ENCODE results near the gene PHTF2.

DNA sequence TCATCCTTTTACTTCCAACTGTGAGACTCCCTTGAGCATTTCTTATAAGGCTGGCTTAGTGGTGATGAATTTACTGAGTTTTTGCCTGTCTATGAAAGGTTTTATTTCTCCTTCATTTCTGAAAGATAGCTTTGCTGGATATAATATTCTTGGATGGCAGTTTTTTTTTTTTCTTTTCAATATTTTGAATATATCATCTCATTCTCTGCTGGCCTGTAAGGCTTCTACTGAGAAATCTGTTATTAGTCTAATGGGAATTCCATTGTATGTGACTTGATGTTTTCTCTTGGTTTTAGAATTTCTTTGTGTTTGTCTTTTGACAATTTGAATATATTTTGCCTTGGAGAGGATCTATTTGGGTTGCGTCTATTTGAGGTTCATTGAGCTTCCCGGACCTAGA is 22.4 kb downstream of the PHTF2 start:
- TF ChIP-seq TAF1 (IDR thresholded peaks at IDR 0.05; ENCODE audit: borderline replicate concordance, insufficient read depth, low read length): no peak
- TF ChIP-seq, protein P1, sequence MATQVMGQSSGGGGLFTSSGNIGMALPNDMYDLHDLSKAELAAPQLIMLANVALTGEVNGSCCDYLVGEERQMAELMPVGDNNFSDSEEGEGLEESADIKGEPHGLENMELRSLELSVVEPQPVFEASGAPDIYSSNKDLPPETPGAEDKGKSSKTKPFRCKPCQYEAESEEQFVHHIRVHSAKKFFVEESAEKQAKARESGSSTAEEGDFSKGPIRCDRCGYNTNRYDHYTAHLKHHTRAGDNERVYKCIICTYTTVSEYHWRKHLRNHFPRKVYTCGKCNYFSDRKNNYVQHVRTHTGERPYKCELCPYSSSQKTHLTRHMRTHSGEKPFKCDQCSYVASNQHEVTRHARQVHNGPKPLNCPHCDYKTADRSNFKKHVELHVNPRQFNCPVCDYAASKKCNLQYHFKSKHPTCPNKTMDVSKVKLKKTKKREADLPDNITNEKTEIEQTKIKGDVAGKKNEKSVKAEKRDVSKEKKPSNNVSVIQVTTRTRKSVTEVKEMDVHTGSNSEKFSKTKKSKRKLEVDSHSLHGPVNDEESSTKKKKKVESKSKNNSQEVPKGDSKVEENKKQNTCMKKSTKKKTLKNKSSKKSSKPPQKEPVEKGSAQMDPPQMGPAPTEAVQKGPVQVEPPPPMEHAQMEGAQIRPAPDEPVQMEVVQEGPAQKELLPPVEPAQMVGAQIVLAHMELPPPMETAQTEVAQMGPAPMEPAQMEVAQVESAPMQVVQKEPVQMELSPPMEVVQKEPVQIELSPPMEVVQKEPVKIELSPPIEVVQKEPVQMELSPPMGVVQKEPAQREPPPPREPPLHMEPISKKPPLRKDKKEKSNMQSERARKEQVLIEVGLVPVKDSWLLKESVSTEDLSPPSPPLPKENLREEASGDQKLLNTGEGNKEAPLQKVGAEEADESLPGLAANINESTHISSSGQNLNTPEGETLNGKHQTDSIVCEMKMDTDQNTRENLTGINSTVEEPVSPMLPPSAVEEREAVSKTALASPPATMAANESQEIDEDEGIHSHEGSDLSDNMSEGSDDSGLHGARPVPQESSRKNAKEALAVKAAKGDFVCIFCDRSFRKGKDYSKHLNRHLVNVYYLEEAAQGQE (IDR thresholded peaks at IDR 0.05; ENCODE audit: insufficient read depth in 1 of 2, low read depth in 2 of 2, low read length in 2 of 2): no peak
- no peak for TF ChIP-seq POLR2AphosphoS5 (IDR thresholded peaks at IDR 0.05; ENCODE audit: low read depth, low read length)

Data from PFSK-1 (cell line).